HEK293 (cell line): ENCODE data around the gene TTLL3.

Experiments used
- BCL11A ChIP-seq: fragments of 450-650 bp; formaldehyde crosslinking; IDR thresholded peaks from 2 replicates; pipeline ENCODE4 v1.5.1; 2016; ENCODE audit warnings: low read depth, missing biosample characterization, missing genetic modification characterization
- CTCF ChIP-seq: fragments of 450-650 bp; formaldehyde crosslinking; IDR thresholded peaks from 2 replicates; pipeline ENCODE4 v1.5.1; 2016; ENCODE audit warnings: missing biosample characterization, missing genetic modification characterization
- KLF16 ChIP-seq: fragments of 450-650 bp; formaldehyde crosslinking; IDR thresholded peaks from 2 replicates; pipeline ENCODE4 v1.5.1; 2017; ENCODE audit warnings: missing biosample characterization, missing genetic modification characterization
- MZF1 ChIP-seq: fragments of 450-650 bp; formaldehyde crosslinking; IDR thresholded peaks from 2 replicates; pipeline ENCODE4 v1.5.1; 2017; ENCODE audit warnings: missing biosample characterization, missing genetic modification characterization, borderline replicate concordance
- PATZ1 ChIP-seq: fragments of 450-650 bp; formaldehyde crosslinking; IDR thresholded peaks from 2 replicates; pipeline ENCODE4 v1.5.1; 2016; ENCODE audit warnings: missing biosample characterization, missing genetic modification characterization
- SP2 ChIP-seq: fragments of 450-650 bp; formaldehyde crosslinking; IDR thresholded peaks from 2 replicates; pipeline ENCODE4 v1.5.1; 2016; ENCODE audit warnings: missing biosample characterization, missing genetic modification characterization
- ZBTB1 ChIP-seq: fragments of 450-650 bp; formaldehyde crosslinking; IDR thresholded peaks from 2 replicates; pipeline ENCODE4 v1.5.1; 2016; ENCODE audit warnings: missing biosample characterization, missing genetic modification characterization
- ZNF274 ChIP-seq, 2 experiments: fragments of 200-500 bp in 1 of 2; fragments of 450-650 bp in 1 of 2; sonication (Bioruptor generic) in 1 of 2; formaldehyde crosslinking in 1 of 2; IDR thresholded peaks; 2 replicates each; pipeline versions ENCODE4 v1.5.1 to v1.6.1; 2014 to 2016; ENCODE audit warnings: borderline replicate concordance in 1 of 2, inconsistent platforms in 1 of 2, low read length in 1 of 2, missing biosample characterization in 1 of 2, missing genetic modification characterization in 1 of 2
- ZNF280D ChIP-seq: fragments of 450-650 bp; formaldehyde crosslinking; IDR thresholded peaks from 2 replicates; pipeline ENCODE4 v1.5.1; 2016; ENCODE audit warnings: missing biosample characterization, missing genetic modification characterization
- ZNF658 ChIP-seq: fragments of 450-650 bp; formaldehyde crosslinking; IDR thresholded peaks from 2 replicates; pipeline ENCODE4; 2016; ENCODE audit warnings: missing biosample characterization, missing genetic modification characterization

DNA sequence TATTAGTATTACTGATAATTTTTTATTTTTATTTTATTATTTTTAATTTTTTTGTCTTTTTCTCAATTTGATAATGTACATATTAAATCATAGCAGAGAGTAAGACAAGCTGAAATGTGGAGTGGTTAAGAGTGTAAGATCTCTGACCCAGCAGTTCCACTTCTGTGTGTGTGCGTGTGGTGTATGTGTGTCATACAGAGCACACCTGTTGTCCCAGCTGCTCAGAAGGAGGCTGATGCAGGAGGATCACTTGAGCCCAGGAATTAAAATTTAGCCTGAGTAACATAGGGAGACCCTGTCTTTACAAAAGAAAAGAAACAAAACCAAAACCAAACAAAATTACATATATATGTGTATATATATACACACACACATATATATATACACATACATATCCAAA, 71.4 kb downstream of the TTLL3 start:
- no peak for TF ChIP-seq ZNF280D (tag by site-specific recombination)
- no peak for TF ChIP-seq CTCF (tag by site-specific recombination)
- no peak for TF ChIP-seq KLF16 (tag by site-specific recombination)
- no peak for TF ChIP-seq ZNF274 (IDR thresholded peaks at IDR 0.05; ENCODE audit: low read length)
- no peak for TF ChIP-seq ZNF274 (tag by site-specific recombination; IDR thresholded peaks at IDR 0.05; ENCODE audit: borderline replicate concordance)
- TF ChIP-seq ZNF658 (tag by site-specific recombination) = no peak
- TF ChIP-seq MZF1 = no peak
- TF ChIP-seq SP2 (tag by site-specific recombination) = no peak
- no peak for TF ChIP-seq ZBTB1 (tag by site-specific recombination)
- TF ChIP-seq PATZ1 (tag by site-specific recombination) = no peak
- no peak for TF ChIP-seq BCL11A (tag by site-specific recombination)
